Urothelium cell line (cell line): ENCODE data around the gene CDH11.

ENCODE experiments used
- DNase-seq: peaks from one replicate; pipeline ENCODE4 v3.0.0; 2011; ENCODE audit warnings: low spot score, mixed read lengths
- FAIRE-seq: peaks from 2 replicates; lab custom pipeline; 2011; peaks lifted over from hg19 to GRCh38; lab: Jason Lieb, UNC

Gene CDH11

GRCh38 chr16:64947651-64948050 lies 174.2 kb downstream of the CDH11 start:
- FAIRE-seq, result no peak

GRCh38 chr16:64933885-64934284 lies 188.0 kb downstream of the CDH11 start:
- no peak for FAIRE-seq
- DNase-seq, result no peak

More at GRCh38 chr16:64947651-64948050, 174.2 kb downstream of the CDH11 start:
- DNase-seq, result no peak

GRCh38 chr16:64926476-64926875 lies 195.4 kb downstream of the CDH11 start:
- FAIRE-seq (no peak), DNase-seq (no peak)

GRCh38 chr16:64925166-64925565 lies 196.7 kb downstream of the CDH11 start:
- no peak for FAIRE-seq

GRCh38 chr16:64924086-64924485 lies 197.8 kb downstream of the CDH11 start:
- no peak for FAIRE-seq
- no peak for DNase-seq

More at GRCh38 chr16:64925166-64925565, 196.7 kb downstream of the CDH11 start:
- no peak for DNase-seq

- DNase-seq, result no peak
- no peak for FAIRE-seq
Observed at GRCh38 chr16:64919929-64920607, 201.8 kb downstream of the CDH11 start.

GRCh38 chr16:64919141-64919540 lies 202.7 kb downstream of the CDH11 start:
- DNase-seq, result no peak
- no peak for FAIRE-seq

- FAIRE-seq (no peak), DNase-seq (no peak)
Observed at GRCh38 chr16:64916051-64916450, 205.8 kb downstream of the CDH11 start.

GRCh38 chr16:64910356-64910755 lies 211.5 kb downstream of the CDH11 start:
- DNase-seq, result peak; percentile 84
- FAIRE-seq, result no peak

- DNase-seq, result no peak
- FAIRE-seq, result no peak
Observed at GRCh38 chr16:64907844-64908243, 214.0 kb downstream of the CDH11 start.

GRCh38 chr16:64903770-64904169 lies 218.1 kb downstream of the CDH11 start:
- no peak for DNase-seq
- FAIRE-seq, result no peak

GRCh38 chr16:64900517-64900916 lies 221.3 kb downstream of the CDH11 start:
- no peak for FAIRE-seq

GRCh38 chr16:64900019-64900418 lies 221.8 kb downstream of the CDH11 start:
- DNase-seq (no peak), FAIRE-seq (no peak)

More at GRCh38 chr16:64900517-64900916, 221.3 kb downstream of the CDH11 start:
- no peak for DNase-seq

- FAIRE-seq (no peak), DNase-seq (no peak)
Observed at GRCh38 chr16:64898159-64898558, 223.7 kb downstream of the CDH11 start.
